Measurements from ENCODE around the gene MEGF9.

MEGF9 gene

GRCh38 chr9:120726484-120726883 is 12.2 kb upstream of the MEGF9 start:
- Histone ChIP-seq H3K79me2 (ENCODE audit: insufficient read depth, low read length) (no peaks in the 10 kb centered on the region), H4K20me1 (ENCODE audit: insufficient read depth, low read length) (no peaks in the 10 kb centered on the region), H3K4me3 (ENCODE audit: low read depth, low read length, poor library complexity, severe bottlenecking) (no peak overlapping the region), H3K36me3 (ENCODE audit: insufficient read depth, low read length) (no peaks in the 10 kb centered on the region), H3K9me2 (ENCODE audit: low read depth, low read length) (no peaks in the 10 kb centered on the region), H3K4me1 (ENCODE audit: insufficient read depth, low read length, severe bottlenecking) (no peaks in the 10 kb centered on the region), H2AFZ (ENCODE audit: low read length) (no peak overlapping the region), H3F3A (ENCODE audit: insufficient read depth, low read length) (no peaks in the 10 kb centered on the region), H3K9me3 (ENCODE audit: low read length) (no peaks in the 10 kb centered on the region), H3K9ac (ENCODE audit: low read length) (no peak overlapping the region), H3K4me2 (ENCODE audit: low read length) (no peak overlapping the region), H3K27ac (ENCODE audit: low read depth, low read length, poor library complexity, severe bottlenecking) (no peak overlapping the region), H3K27me3 (ENCODE audit: insufficient read depth, low read length) (no peaks in the 10 kb centered on the region)
- TF ChIP-seq CTCF (IDR thresholded peaks at IDR 0.05; ENCODE audit: low read length) (no peak), EZH2 (IDR thresholded peaks at IDR 0.05; ENCODE audit: borderline replicate concordance, low read length) (no peak)

GRCh38 chr9:120725907-120726306 is 11.6 kb upstream of the MEGF9 start:
- H3K27me3 ChIP-seq (ENCODE audit: insufficient read depth, low read length): no peaks in the 10 kb centered on the region
- H3K4me3 ChIP-seq (ENCODE audit: low read depth, low read length, poor library complexity, severe bottlenecking): no peak overlapping the region

GRCh38 chr9:120724757-120725400 is 10.6 kb upstream of the MEGF9 start:
- H3F3A ChIP-seq (ENCODE audit: insufficient read depth, low read length): no peaks in the 10 kb centered on the region
- H3K27me3 ChIP-seq (ENCODE audit: insufficient read depth, low read length): no peaks in the 10 kb centered on the region
- no peak overlapping the region for H3K4me2 ChIP-seq (ENCODE audit: low read length)
- H3K4me3 ChIP-seq (ENCODE audit: low read depth, low read length, poor library complexity, severe bottlenecking): no peak overlapping the region
- H3K36me3 ChIP-seq (ENCODE audit: insufficient read depth, low read length): no peaks in the 10 kb centered on the region
- TF ChIP-seq CTCF (IDR thresholded peaks at IDR 0.05; ENCODE audit: low read length) (no peak), EZH2 (IDR thresholded peaks at IDR 0.05; ENCODE audit: borderline replicate concordance, low read length) (no peak)
- H3K4me1 ChIP-seq (ENCODE audit: insufficient read depth, low read length, severe bottlenecking): no peaks in the 10 kb centered on the region
- H4K20me1 ChIP-seq (ENCODE audit: insufficient read depth, low read length): no peaks in the 10 kb centered on the region
- H3K79me2 ChIP-seq (ENCODE audit: insufficient read depth, low read length): no peaks in the 10 kb centered on the region
- no peaks in the 10 kb centered on the region for H3K9me2 ChIP-seq (ENCODE audit: low read depth, low read length)
- no peak overlapping the region for H2AFZ ChIP-seq (ENCODE audit: low read length)
- no peak overlapping the region for H3K9ac ChIP-seq (ENCODE audit: low read length)
- H3K27ac ChIP-seq (ENCODE audit: low read depth, low read length, poor library complexity, severe bottlenecking): no peak overlapping the region
- H3K9me3 ChIP-seq (ENCODE audit: low read length): no peaks in the 10 kb centered on the region

More at GRCh38 chr9:120725907-120726306, 11.6 kb upstream of the MEGF9 start:
- TF ChIP-seq EZH2 (IDR thresholded peaks at IDR 0.05; ENCODE audit: borderline replicate concordance, low read length) (no peak), CTCF (IDR thresholded peaks at IDR 0.05; ENCODE audit: low read length) (no peak)
- Histone ChIP-seq H3K36me3 (ENCODE audit: insufficient read depth, low read length) (no peaks in the 10 kb centered on the region), H3K79me2 (ENCODE audit: insufficient read depth, low read length) (no peaks in the 10 kb centered on the region), H3F3A (ENCODE audit: insufficient read depth, low read length) (no peaks in the 10 kb centered on the region), H3K4me2 (ENCODE audit: low read length) (no peak overlapping the region), H4K20me1 (ENCODE audit: insufficient read depth, low read length) (no peaks in the 10 kb centered on the region), H3K4me1 (ENCODE audit: insufficient read depth, low read length, severe bottlenecking) (no peaks in the 10 kb centered on the region), H2AFZ (ENCODE audit: low read length) (no peak overlapping the region), H3K9me2 (ENCODE audit: low read depth, low read length) (no peaks in the 10 kb centered on the region), H3K9me3 (ENCODE audit: low read length) (no peaks in the 10 kb centered on the region), H3K27ac (ENCODE audit: low read depth, low read length, poor library complexity, severe bottlenecking) (no peak overlapping the region), H3K9ac (ENCODE audit: low read length) (no peak overlapping the region)

All from OCI-LY1 (cell line).